ENCODE data around the gene ABHD15. TPM values are rescaled to one million over a fixed set of nuclear protein-coding genes. Genes with fewer than 3 reads are reported as not detected.
A peak's percentile ranks its signal among the peaks of the same experiment; 100 is the strongest.

ABHD15 gene
- total and polyA plus RNA-seq, 10 donors, result 5.7 to 23.8 (median 13.6) TPM

GRCh38 chr17:29582254-29582765, 15.5 kb upstream of the ABHD15 start:
- Histone ChIP-seq H3K4me1 (peaks cover 31 to 68% (median 47%) of the 10 kb centered on the region in 6 donors), H3K4me3 (no peak overlapping the region), H3K27me3 (replicated peaks in 1 of 7) (no peaks in the 10 kb centered on the region), H3K36me3 (peaks cover 0 to 62% (median 42%) of the 10 kb centered on the region in 6 donors), H3K27ac (no peak overlapping the region), H3K9me3 (no peaks in the 10 kb centered on the region)
- DNase-seq, result peak; percentile 64
- TF ChIP-seq POLR2A (IDR thresholded peaks at IDR 0.05) (no peak), POLR2AphosphoS5 (IDR thresholded peaks at IDR 0.05) (no peak), CTCF (IDR thresholded peaks at IDR 0.05 in 8 of 11, conservative IDR thresholded peaks at IDR 0.05 in 3 of 11) (no peak)
- WGBS, 5 donors, result 82 to 94% (median 89%) methylated on average over 10 of the region's 10 CpGs
- intact Hi-C loops (cut with DNase I; ENCODE audit: low total_unique reads), result no loop called here

GRCh38 chr17:29581583-29582253, 14.9 kb upstream of the ABHD15 start:
- Histone ChIP-seq H3K4me1 (peaks cover 27 to 65% (median 41%) of the 10 kb centered on the region in 6 donors), H3K27me3 (replicated peaks in 1 of 7) (no peaks in the 10 kb centered on the region), H3K4me3 (no peak overlapping the region), H3K27ac (no peak overlapping the region), H3K36me3 (peaks cover 0 to 68% (median 47%) of the 10 kb centered on the region in 6 donors), H3K9me3 (no peaks in the 10 kb centered on the region)
- intact Hi-C loops (cut with DNase I; ENCODE audit: low total_unique reads), result no loop called here
- DNase-seq, result peak; percentile 76
- WGBS, 5 donors, result 88 to 96% (median 93%) methylated on average over 15 to 20 of the region's 20 CpGs
- TF ChIP-seq POLR2A (IDR thresholded peaks at IDR 0.05) (no peak), CTCF (IDR thresholded peaks at IDR 0.05 in 8 of 11, conservative IDR thresholded peaks at IDR 0.05 in 3 of 11) (no peak), POLR2AphosphoS5 (IDR thresholded peaks at IDR 0.05) (no peak)

GRCh38 chr17:29579866-29580771, 13.3 kb upstream of the ABHD15 start:
- Histone ChIP-seq H3K27me3 (replicated peaks in 1 of 7) (no peaks in the 10 kb centered on the region), H3K27ac (peak overlapping the region in 3 of 8 donors; percentile 39 to 45 (median 40)), H3K9me3 (no peaks in the 10 kb centered on the region), H3K36me3 (peaks cover 0 to 84% (median 62%) of the 10 kb centered on the region in 6 donors), H3K4me3 (no peak overlapping the region), H3K4me1 (peaks cover 20 to 60% (median 29%) of the 10 kb centered on the region in 6 donors)
- TF ChIP-seq POLR2AphosphoS5 (IDR thresholded peaks at IDR 0.05) (peak; percentile 75 to 84 (median 78)), CTCF (IDR thresholded peaks at IDR 0.05 in 8 of 11, conservative IDR thresholded peaks at IDR 0.05 in 3 of 11) (peak; percentile 91 to 99 (median 94)), POLR2A (IDR thresholded peaks at IDR 0.05) (no peak)
- peak; percentile 96 for DNase-seq
- 62 to 67% (median 64%) methylated on average over 12 to 15 of the region's 15 CpGs for WGBS, 5 donors
- intact Hi-C loops (cut with DNase I; ENCODE audit: low total_unique reads), result no loop called here

Data from spleen (tissue), 11 donors.